Stromal cell of bone marrow (primary cell): Measurements from ENCODE around the gene PRAF2.

Source experiments
- DNase-seq: peaks from one replicate; pipeline ENCODE4 v3.0.0-alpha.2; 2012; ENCODE audit warnings: low read depth

Gene PRAF2

GRCh38 chrX:49041744-49042580 is 31.8 kb downstream of the PRAF2 start:
- no peak for DNase-seq

- DNase-seq: no peak
These were observed 33.3 kb downstream of the PRAF2 start for GRCh38 chrX:49040376-49040955.

GRCh38 chrX:49039598-49040375 is 34.0 kb downstream of the PRAF2 start:
- DNase-seq: peak; percentile 86

- no peak for DNase-seq
These were observed 35.8 kb downstream of the PRAF2 start for GRCh38 chrX:49037883-49038475.

- no peak for DNase-seq
These were observed 43.5 kb downstream of the PRAF2 start for GRCh38 chrX:49030283-49030682.

GRCh38 chrX:49029876-49030275 is 43.9 kb downstream of the PRAF2 start:
- DNase-seq: no peak
